Activated CD8-positive, alpha-beta T cell treated with anti-CD3 and anti-CD28 coated beads for 36 hours (primary cell): ENCODE measurements around the gene COMT. TPM values are rescaled to one million over a fixed set of nuclear protein-coding genes. Genes with fewer than 3 reads are reported as not detected.

Experiments used
- ATAC-seq: fragments of 200-7000 bp; cut with Tn5 transposase; one replicate; pipeline ENCODE4 v1.10.0; 2021; ENCODE audit warnings: mild to moderate bottlenecking, moderate library complexity
- CTCF ChIA-PET: fragments of 350-600 bp; sonication (Branson Sonifier 250); formaldehyde crosslinking; loops from one replicate; lab custom pipeline; 2021; ENCODE audit warnings: antibody characterized with exemption; lab: Charles Lee
- POLR2A ChIA-PET: fragments of 350-600 bp; sonication (Branson Sonifier 250); formaldehyde crosslinking; loops from one replicate; lab custom pipeline; 2021; ENCODE audit warnings: antibody characterized with exemption; lab: Charles Lee
- DNase-seq: peaks from one replicate; pipeline ENCODE4 v3.0.0-alpha.2; 2020
- H3K27ac Mint-ChIP-seq: one replicate; pipeline ENCODE4 v1.8.0; 2021; ENCODE audit warnings: mild to moderate bottlenecking, mixed read lengths
- H3K27me3 Mint-ChIP-seq: one replicate; pipeline ENCODE4 v1.8.0; 2021; ENCODE audit warnings: mixed read lengths
- H3K36me3 Mint-ChIP-seq: one replicate; pipeline ENCODE4 v1.8.0; 2021; ENCODE audit warnings: low read depth, mixed read lengths
- H3K4me1 Mint-ChIP-seq: one replicate; pipeline ENCODE4 v1.8.0; 2021; ENCODE audit warnings: low read depth, mixed read lengths
- H3K4me3 Mint-ChIP-seq: one replicate; pipeline ENCODE4 v1.8.0; 2021; ENCODE audit warnings: mild to moderate bottlenecking, moderate library complexity, mixed read lengths
- H3K9me3 Mint-ChIP-seq: one replicate; pipeline ENCODE4 v1.8.0; 2021; ENCODE audit warnings: mixed read lengths
- CTCF ChIP-seq: fragments of 200-600 bp; IDR thresholded peaks from one replicate; pipeline ENCODE4 v1.8.0; 2022; ENCODE audit warnings: antibody characterized with exemption, mild to moderate bottlenecking
- intact Hi-C: fragments of 100-400 bp; cut with micrococcal nuclease; formaldehyde crosslinking; loops from one replicate; pipeline ENCODE4 v1.10.0; 2022
- total RNA-seq, 2 experiments: library from RNA; stranded (reverse); gene quantifications; one replicate each; pipeline ENCODE4 v1.2.3, GENCODE V29; 2021

The COMT gene
- total RNA-seq, 2 experiments from 2014 or later = 70.7 to 74.5 TPM

- H3K36me3 Mint-ChIP-seq = peaks cover under 1% of the 10 kb centered on the region
- ATAC-seq (no peak), DNase-seq (no peak)
- no peaks in the 10 kb centered on the region for H3K27me3 Mint-ChIP-seq
- H3K4me3 Mint-ChIP-seq = no peak overlapping the region
- no peak for TF ChIP-seq CTCF
- ChIA-PET POLR2A (interaction anchor here (0.7 to 0.8 kb wide), 2 partner anchors 20 to 133 kb away, joined by 3 read pairs; no protein-coding TSS in a partner anchor), CTCF (interaction anchor here (1.0 kb wide), 1 partner anchor 10 kb away, joined by 4 read pairs; no protein-coding TSS in a partner anchor)
- intact Hi-C loops = no loop called here
- no peak overlapping the region for H3K27ac Mint-ChIP-seq
- peaks cover 13% of the 10 kb centered on the region for H3K4me1 Mint-ChIP-seq
- H3K9me3 Mint-ChIP-seq = no peaks in the 10 kb centered on the region
Observed at GRCh38 chr22:19957445-19957844, 15.9 kb downstream of the COMT start.

DNA sequence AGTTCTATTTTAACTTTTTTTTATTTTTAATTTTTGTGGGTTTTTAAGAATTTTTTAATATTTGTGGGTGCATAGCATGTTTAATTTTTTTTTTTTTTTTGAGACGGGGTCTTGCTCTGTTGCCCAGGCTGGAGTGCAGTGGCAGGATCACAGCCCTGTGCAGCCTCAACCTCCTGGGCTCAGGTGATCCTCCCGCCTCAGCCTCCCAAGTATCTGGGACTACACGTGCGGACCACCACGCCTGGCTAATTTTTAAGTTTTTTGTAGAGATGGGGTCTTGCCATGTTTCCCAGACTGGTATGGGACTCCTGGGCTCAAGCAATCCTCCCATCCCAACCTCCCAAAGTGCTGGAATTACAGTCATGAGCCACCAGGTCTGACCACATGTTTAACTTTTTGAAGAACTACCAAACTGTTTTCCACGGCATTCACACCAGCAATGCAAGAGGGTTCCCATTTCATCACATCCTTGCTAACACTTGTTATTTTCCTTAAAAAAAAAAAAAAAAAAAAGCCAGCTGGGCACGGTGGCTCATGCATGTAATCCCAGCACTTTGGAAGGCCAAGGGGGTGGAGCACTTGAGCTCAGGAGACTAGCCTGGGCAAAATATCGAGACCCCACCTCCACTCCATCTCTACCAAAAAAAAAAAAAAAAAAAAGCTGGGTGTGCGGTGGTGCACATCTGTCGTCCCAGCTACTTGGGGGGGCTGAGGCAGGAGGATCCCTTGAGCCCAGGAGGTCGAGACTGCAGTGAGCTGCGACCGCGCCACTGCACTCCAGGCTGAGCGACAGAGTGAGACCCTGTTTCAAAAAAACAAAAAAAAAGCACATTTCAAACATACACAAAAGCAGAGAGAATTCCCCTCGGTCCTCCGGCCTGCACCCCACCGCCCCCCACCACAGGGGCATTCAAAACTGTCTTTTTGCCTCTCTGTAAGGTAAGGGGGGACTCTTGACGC lies 16.8 kb downstream of the COMT start:
- Mint-ChIP-seq H3K9me3 (no peaks in the 10 kb centered on the region), H3K27me3 (no peaks in the 10 kb centered on the region), H3K36me3 (peaks cover 2% of the 10 kb centered on the region), H3K4me1 (peaks cover 15% of the 10 kb centered on the region), H3K27ac (no peak overlapping the region), H3K4me3 (no peak overlapping the region)
- POLR2A ChIA-PET = interaction anchor here (0.7 to 0.8 kb wide), 2 partner anchors 21 to 132 kb away, joined by 3 read pairs; no protein-coding TSS in a partner anchor
- DNase-seq (no peak), ATAC-seq (no peak)
- CTCF ChIA-PET = interaction anchor here (1.1 kb wide), 1 partner anchor 10 kb away, joined by 3 read pairs; no protein-coding TSS in a partner anchor
- intact Hi-C loops = no loop called here
- no peak for TF ChIP-seq CTCF

GRCh38 chr22:19959043-19959586 lies 17.5 kb downstream of the COMT start:
- intact Hi-C loops = no loop called here
- Mint-ChIP-seq H3K4me1 (peaks cover 13% of the 10 kb centered on the region), H3K4me3 (no peak overlapping the region), H3K27me3 (no peaks in the 10 kb centered on the region), H3K9me3 (no peaks in the 10 kb centered on the region), H3K36me3 (peaks cover 4% of the 10 kb centered on the region), H3K27ac (no peak overlapping the region)
- POLR2A ChIA-PET = no interaction called here
- ATAC-seq (no peak), DNase-seq (no peak)
- TF ChIP-seq CTCF = no peak
- CTCF ChIA-PET = interaction anchor here (1.1 kb wide), 1 partner anchor 11 kb away, joined by 3 read pairs; no protein-coding TSS in a partner anchor

GRCh38 chr22:19959587-19960490 lies 18.3 kb downstream of the COMT start:
- Mint-ChIP-seq H3K4me1 (peaks cover 11% of the 10 kb centered on the region), H3K27ac (no peak overlapping the region), H3K36me3 (peaks cover 6% of the 10 kb centered on the region), H3K27me3 (no peaks in the 10 kb centered on the region), H3K4me3 (no peak overlapping the region), H3K9me3 (no peaks in the 10 kb centered on the region)
- POLR2A ChIA-PET = no interaction called here
- ATAC-seq (no peak), DNase-seq (no peak)
- CTCF ChIA-PET = interaction anchor here (1.0 kb wide), 1 partner anchor 11 kb away, joined by 4 read pairs; no protein-coding TSS in a partner anchor
- intact Hi-C loops = no loop called here
- no peak for TF ChIP-seq CTCF
